Tibial nerve (tissue), 4 donors: Measurements from ENCODE around the gene VEGFA. TPM values are rescaled to one million over a fixed set of nuclear protein-coding genes. Genes with fewer than 3 reads are reported as not detected.

Experiments used
- DNase-seq, 2 donors: peaks; one replicate each; pipeline ENCODE4 v3.0.0-alpha.2; 2019; ENCODE audit warnings: low spot score in 2 of 2
- H3K27ac ChIP-seq, 4 donors: fragments of 200-600 bp; sonication (generic) in 3 of 4; one replicate each; pipeline ENCODE4 v1.5.1; 2017 to 2019; ENCODE audit warnings: mild to moderate bottlenecking in 1 of 4
- H3K27me3 ChIP-seq, 2 donors: fragments of 200-600 bp; sonication (generic) in 1 of 2; one replicate each; pipeline versions ENCODE4 v1.5.1 to v1.6.0; 2017 to 2019
- H3K36me3 ChIP-seq, 3 donors: fragments of 200-600 bp; sonication (generic); one replicate each; pipeline ENCODE4 v1.5.1; 2018 to 2019
- H3K4me1 ChIP-seq, 4 donors: fragments of 200-600 bp; sonication (generic) in 3 of 4; one replicate each; pipeline ENCODE4 v1.5.1; 2017 to 2019
- H3K4me3 ChIP-seq, 4 donors: fragments of 200-600 bp; sonication (generic) in 3 of 4; one replicate each; pipeline ENCODE4 v1.5.1; 2017 to 2019; ENCODE audit warnings: mild to moderate bottlenecking in 1 of 4, moderate library complexity in 1 of 4
- H3K9me3 ChIP-seq, 4 donors: fragments of 200-600 bp; sonication (generic) in 3 of 4; one replicate each; pipeline ENCODE4 v1.5.1; 2017 to 2019
- EP300 ChIP-seq, 2 donors: sonication (generic); formaldehyde crosslinking; IDR thresholded peaks; one replicate each; pipeline ENCODE4 v1.6.1; 2017; ENCODE audit warnings: antibody characterized with exemption in 2 of 2, mild to moderate bottlenecking in 1 of 2
- POLR2A ChIP-seq, 2 donors: fragments of 450-650 bp; IDR thresholded peaks; one replicate each; pipeline ENCODE4 v1.6.1; 2017; ENCODE audit warnings: antibody characterized with exemption in 2 of 2, mild to moderate bottlenecking in 2 of 2, moderate library complexity in 2 of 2
- WGBS, 2 donors: methylation state at CpG; one replicate each; pipeline ENCODE4 v1.1.5; 2018; 5-methylcytosine and 5-hydroxymethylcytosine counted together
- total RNA-seq, 4 donors: library from RNA; depleted of rRNA; stranded (reverse); fragments of >200 nt; gene quantifications; one replicate each; pipeline ENCODE4 v1.1.0, GENCODE V29; 2016
- TF ChIP-seq, protein P1 (sequence below), 5 experiments: fragments of 200-600 bp in 3 of 5; fragments of 450-650 bp in 2 of 5; sonication (generic) in 3 of 5; IDR thresholded peaks; one replicate each; pipeline ENCODE4 v1.5.1; 2016 to 2019; ENCODE audit warnings: antibody characterized with exemption in 5 of 5, mild to moderate bottlenecking in 3 of 5, moderate library complexity in 2 of 5

The VEGFA gene
- total RNA-seq, 4 donors from 2014 or later: 175 to 220 (median 177) TPM

DNA sequence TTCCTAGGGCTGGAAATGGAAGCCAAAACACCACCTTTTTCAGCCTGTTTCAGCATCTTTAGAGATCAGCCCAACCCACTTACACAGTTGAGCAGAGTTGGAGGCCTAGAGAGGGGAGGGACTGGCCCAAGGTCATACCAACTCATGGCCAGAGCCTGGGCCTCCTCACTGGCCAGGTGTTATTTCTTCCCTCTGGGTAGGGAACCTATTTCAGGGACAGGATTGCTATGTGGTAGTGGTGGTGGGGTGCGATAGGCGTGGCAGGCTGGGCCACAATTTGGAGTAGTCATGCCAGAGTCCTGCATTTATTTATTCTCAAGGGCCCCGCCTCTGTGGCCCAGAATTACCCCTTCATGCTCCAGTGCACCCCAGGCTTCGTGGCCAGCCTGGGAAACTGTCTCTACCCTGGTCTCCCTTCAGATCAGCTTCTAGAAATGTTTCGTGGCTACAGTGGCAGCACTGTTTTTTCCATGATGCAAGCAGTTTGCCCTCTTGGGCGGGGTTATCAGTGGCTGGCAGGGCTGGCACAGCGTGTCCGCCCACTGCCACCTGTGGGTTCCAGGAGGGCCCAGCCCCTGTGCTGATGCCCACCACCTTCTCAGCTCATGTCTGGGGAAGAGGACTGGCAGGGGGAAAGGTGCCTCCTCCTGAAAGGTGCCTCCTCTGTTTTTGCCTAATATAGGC, 6.2 kb downstream of the VEGFA start:
- DNase-seq: no peak
- Histone ChIP-seq H3K4me1 (peaks cover 0 to 63% (median 26%) of the 10 kb centered on the region in 4 donors), H3K4me3 (no peak overlapping the region), H3K27me3 (no peaks in the 10 kb centered on the region), H3K9me3 (no peaks in the 10 kb centered on the region), H3K36me3 (peaks cover 0 to 53% (median 0%) of the 10 kb centered on the region in 3 donors), H3K27ac (peak overlapping the region in 2 of 4 donors; percentile 92 to 93)
- 85 to 92% methylated on average over 8 of the region's 8 CpGs for WGBS, 2 donors
- no peak for TF ChIP-seq EP300 (IDR thresholded peaks at IDR 0.05)
- TF ChIP-seq POLR2A (IDR thresholded peaks at IDR 0.05): no peak
- TF ChIP-seq, protein P1, sequence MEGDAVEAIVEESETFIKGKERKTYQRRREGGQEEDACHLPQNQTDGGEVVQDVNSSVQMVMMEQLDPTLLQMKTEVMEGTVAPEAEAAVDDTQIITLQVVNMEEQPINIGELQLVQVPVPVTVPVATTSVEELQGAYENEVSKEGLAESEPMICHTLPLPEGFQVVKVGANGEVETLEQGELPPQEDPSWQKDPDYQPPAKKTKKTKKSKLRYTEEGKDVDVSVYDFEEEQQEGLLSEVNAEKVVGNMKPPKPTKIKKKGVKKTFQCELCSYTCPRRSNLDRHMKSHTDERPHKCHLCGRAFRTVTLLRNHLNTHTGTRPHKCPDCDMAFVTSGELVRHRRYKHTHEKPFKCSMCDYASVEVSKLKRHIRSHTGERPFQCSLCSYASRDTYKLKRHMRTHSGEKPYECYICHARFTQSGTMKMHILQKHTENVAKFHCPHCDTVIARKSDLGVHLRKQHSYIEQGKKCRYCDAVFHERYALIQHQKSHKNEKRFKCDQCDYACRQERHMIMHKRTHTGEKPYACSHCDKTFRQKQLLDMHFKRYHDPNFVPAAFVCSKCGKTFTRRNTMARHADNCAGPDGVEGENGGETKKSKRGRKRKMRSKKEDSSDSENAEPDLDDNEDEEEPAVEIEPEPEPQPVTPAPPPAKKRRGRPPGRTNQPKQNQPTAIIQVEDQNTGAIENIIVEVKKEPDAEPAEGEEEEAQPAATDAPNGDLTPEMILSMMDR (IDR thresholded peaks at IDR 0.05): no peak

DNA sequence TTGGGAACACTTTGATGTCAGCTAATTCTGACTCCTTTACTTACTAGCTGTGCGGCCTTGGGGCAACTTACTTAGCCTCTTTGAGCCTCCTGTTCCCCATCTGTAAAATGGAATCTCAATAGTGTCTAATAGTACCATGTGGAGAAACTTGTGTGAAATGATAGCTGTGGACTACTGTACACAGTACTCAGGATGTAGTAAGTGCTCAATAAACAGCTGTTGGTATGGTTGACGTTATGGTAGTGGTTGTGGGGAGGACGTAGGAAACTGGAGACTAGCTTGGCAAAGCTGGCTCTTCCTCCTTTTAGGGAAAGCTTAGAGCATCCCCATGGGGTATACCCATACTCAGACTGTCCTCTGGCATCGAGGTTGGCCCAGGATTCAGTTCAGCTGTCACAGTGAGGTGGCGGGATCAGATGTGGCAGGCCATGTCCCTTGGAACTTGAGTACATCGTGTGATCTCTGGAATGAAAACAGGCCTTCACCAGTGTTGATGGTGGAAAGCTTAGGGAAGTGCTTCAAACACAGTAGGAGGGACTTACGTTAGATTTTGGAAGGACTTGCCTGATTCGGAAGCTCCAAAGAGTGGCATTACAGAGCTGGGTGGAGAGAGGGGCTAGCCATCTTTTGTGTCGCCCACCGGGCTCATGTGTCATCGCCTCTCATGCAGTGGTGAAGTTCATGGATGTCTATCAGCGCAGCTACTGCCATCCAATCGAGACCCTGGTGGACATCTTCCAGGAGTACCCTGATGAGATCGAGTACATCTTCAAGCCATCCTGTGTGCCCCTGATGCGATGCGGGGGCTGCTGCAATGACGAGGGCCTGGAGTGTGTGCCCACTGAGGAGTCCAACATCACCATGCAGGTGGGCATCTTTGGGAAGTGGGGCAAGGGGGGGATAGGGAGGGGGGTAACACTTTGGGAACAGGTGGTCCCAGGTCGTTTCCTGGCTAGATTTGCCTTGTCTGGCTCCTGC, 7.1 kb downstream of the VEGFA start:
- no peaks in the 10 kb centered on the region for H3K9me3 ChIP-seq
- H3K27me3 ChIP-seq: no peaks in the 10 kb centered on the region
- WGBS, 2 donors: 90 to 93% methylated on average over 17 to 18 of the region's 18 CpGs
- TF ChIP-seq, protein P1 (IDR thresholded peaks at IDR 0.05): no peak
- TF ChIP-seq EP300 (IDR thresholded peaks at IDR 0.05) (no peak), POLR2A (IDR thresholded peaks at IDR 0.05) (no peak)
- H3K36me3 ChIP-seq: peaks cover 0 to 62% (median 0%) of the 10 kb centered on the region in 3 donors
- peaks cover 0 to 61% (median 24%) of the 10 kb centered on the region in 4 donors for H3K4me1 ChIP-seq
- H3K4me3 ChIP-seq: no peak overlapping the region
- H3K27ac ChIP-seq: no peak overlapping the region
- DNase-seq: no peak

DNA sequence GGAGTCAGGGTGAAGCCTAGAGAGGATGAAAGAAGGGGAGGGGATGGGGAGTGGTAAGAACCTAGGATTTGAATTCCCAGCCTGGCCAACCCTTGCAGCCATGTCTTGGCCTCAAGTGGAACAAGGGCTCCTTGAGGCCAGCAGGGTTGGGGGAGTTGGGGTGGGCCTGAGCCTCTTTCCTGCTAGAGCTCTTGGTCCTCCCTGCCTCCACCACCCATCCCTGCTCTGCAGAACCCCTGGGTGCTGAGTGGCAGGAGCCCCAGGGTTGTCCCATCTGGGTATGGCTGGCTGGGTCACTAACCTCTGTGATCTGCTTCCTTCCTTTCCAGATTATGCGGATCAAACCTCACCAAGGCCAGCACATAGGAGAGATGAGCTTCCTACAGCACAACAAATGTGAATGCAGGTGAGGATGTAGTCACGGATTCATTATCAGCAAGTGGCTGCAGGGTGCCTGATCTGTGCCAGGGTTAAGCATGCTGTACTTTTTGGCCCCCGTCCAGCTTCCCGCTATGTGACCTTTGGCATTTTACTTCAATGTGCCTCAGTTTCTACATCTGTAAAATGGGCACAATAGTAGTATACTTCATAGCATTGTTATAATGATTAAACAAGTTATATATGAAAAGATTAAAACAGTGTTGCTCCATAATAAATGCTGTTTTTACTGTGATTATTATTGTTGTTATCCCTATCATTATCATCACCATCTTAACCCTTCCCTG, 8.3 kb downstream of the VEGFA start:
- Histone ChIP-seq H3K4me3 (no peak overlapping the region), H3K36me3 (peaks cover 0 to 74% (median 0%) of the 10 kb centered on the region in 3 donors), H3K27ac (no peak overlapping the region), H3K9me3 (no peaks in the 10 kb centered on the region), H3K27me3 (no peaks in the 10 kb centered on the region), H3K4me1 (peaks cover 0 to 49% (median 16%) of the 10 kb centered on the region in 4 donors)
- no peak for DNase-seq
- TF ChIP-seq EP300 (IDR thresholded peaks at IDR 0.05): no peak
- no peak for TF ChIP-seq POLR2A (IDR thresholded peaks at IDR 0.05)
- TF ChIP-seq, protein P1 (IDR thresholded peaks at IDR 0.05): no peak
- 85 to 89% methylated on average over 4 of the region's 4 CpGs for WGBS, 2 donors

DNA sequence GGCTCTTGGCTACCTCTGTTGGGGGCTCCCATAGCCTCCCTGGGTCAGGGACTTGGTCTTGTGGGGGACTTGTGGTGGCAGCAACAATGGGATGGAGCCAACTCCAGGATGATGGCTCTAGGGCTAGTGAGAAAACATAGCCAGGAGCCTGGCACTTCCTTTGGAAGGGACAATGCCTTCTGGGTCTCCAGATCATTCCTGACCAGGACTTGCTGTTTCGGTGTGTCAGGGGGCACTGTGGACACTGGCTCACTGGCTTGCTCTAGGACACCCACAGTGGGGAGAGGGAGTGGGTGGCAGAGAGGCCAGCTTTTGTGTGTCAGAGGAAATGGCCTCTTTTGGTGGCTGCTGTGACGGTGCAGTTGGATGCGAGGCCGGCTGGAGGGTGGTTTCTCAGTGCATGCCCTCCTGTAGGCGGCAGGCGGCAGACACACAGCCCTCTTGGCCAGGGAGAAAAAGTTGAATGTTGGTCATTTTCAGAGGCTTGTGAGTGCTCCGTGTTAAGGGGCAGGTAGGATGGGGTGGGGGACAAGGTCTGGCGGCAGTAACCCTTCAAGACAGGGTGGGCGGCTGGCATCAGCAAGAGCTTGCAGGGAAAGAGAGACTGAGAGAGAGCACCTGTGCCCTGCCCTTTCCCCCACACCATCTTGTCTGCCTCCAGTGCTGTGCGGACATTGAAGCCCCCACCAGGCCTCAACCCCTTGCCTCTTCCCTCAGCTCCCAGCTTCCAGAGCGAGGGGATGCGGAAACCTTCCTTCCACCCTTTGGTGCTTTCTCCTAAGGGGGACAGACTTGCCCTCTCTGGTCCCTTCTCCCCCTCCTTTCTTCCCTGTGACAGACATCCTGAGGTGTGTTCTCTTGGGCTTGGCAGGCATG, 9.2 kb downstream of the VEGFA start:
- H3K27ac ChIP-seq: peak overlapping the region in 1 of 4 donors; percentile 35
- 64 to 77% methylated on average over 12 of the region's 12 CpGs for WGBS, 2 donors
- DNase-seq: no peak
- TF ChIP-seq EP300 (IDR thresholded peaks at IDR 0.05) (no peak), POLR2A (IDR thresholded peaks at IDR 0.05) (no peak)
- TF ChIP-seq, protein P1 (IDR thresholded peaks at IDR 0.05): no peak
- H3K4me1 ChIP-seq: peaks cover 0 to 40% (median 14%) of the 10 kb centered on the region in 4 donors
- H3K4me3 ChIP-seq: no peak overlapping the region
- H3K9me3 ChIP-seq: no peaks in the 10 kb centered on the region
- H3K27me3 ChIP-seq: no peaks in the 10 kb centered on the region
- peaks cover 0 to 83% (median 0%) of the 10 kb centered on the region in 3 donors for H3K36me3 ChIP-seq
